Measurements from ENCODE around the gene CSF2. TPM values are rescaled to one million over a fixed set of nuclear protein-coding genes. Genes with fewer than 3 reads are reported as not detected.

CSF2 gene
- total RNA-seq, 1 experiment from 2014 or later, result not detected

- intact Hi-C loops (cut with micrococcal nuclease; ENCODE audit: unreplicated experiment) (no loop called here), in situ Hi-C loops (cut with HindIII; ENCODE audit: low pct_unique_long_range_greater_than_20kb, low sequenced_read_pairs) (no loop called here)
- no TSS peak for BruUV-seq (replicated peaks)
- Histone ChIP-seq H3K27me3 (ENCODE audit: control insufficient read depth, insufficient read depth, low read length) (no peaks in the 10 kb centered on the region), H3K4me3 (ENCODE audit: low read depth in 2 of 2, low read length in 2 of 2) (no peak overlapping the region), H3K27ac (ENCODE audit: low read length) (no peak overlapping the region), H3K36me3 (ENCODE audit: control insufficient read depth, insufficient read depth, low read length) (no peaks in the 10 kb centered on the region), H3K9me3 (ENCODE audit: control insufficient read depth, insufficient read depth, low read depth, low read length) (no peaks in the 10 kb centered on the region), H3K4me1 (ENCODE audit: control insufficient read depth, insufficient read depth, low read length) (no peaks in the 10 kb centered on the region)
- DNase-seq (ENCODE audit: low read depth, low spot score) (no peak), ATAC-seq (no peak; the same call in 1 of the 2 replicates)
- TF ChIP-seq TCF7L2 (IDR thresholded peaks at IDR 0.05; ENCODE audit: low read depth, low read length), result no peak
- no peak for TF ChIP-seq CTCF (IDR thresholded peaks at IDR 0.05)
- no peak for TF ChIP-seq POLR2AphosphoS5 (IDR thresholded peaks at IDR 0.05; ENCODE audit: low read depth, low read length)
- TF ChIP-seq REST (IDR thresholded peaks at IDR 0.05; ENCODE audit: insufficient read depth in 1 of 2, low read depth in 2 of 2, low read length in 1 of 2), result no peak
- no peak for TF ChIP-seq SIN3A (IDR thresholded peaks at IDR 0.05; ENCODE audit: borderline replicate concordance, insufficient read depth, low read depth, low read length)
- CTCF ChIA-PET, result interaction anchor here (0.5 kb wide), 1 partner anchor 194 kb away, joined by 8 read pairs; no protein-coding TSS in a partner anchor
- POLR2A ChIA-PET, result no interaction called here
Observed at GRCh38 chr5:132087176-132087575, 13.6 kb downstream of the CSF2 start.

GRCh38 chr5:132087661-132088060, 14.1 kb downstream of the CSF2 start:
- Histone ChIP-seq H3K27ac (ENCODE audit: low read length) (no peak overlapping the region), H3K4me1 (ENCODE audit: control insufficient read depth, insufficient read depth, low read length) (no peaks in the 10 kb centered on the region), H3K4me3 (ENCODE audit: low read depth in 2 of 2, low read length in 2 of 2) (no peak overlapping the region), H3K36me3 (ENCODE audit: control insufficient read depth, insufficient read depth, low read length) (no peaks in the 10 kb centered on the region), H3K27me3 (ENCODE audit: control insufficient read depth, insufficient read depth, low read length) (no peaks in the 10 kb centered on the region), H3K9me3 (ENCODE audit: control insufficient read depth, insufficient read depth, low read depth, low read length) (no peaks in the 10 kb centered on the region)
- no peak for ATAC-seq
- DNase-seq (ENCODE audit: low read depth, low spot score), result no peak
- TF ChIP-seq TCF7L2 (IDR thresholded peaks at IDR 0.05; ENCODE audit: low read depth, low read length), result no peak
- TF ChIP-seq CTCF (IDR thresholded peaks at IDR 0.05), result no peak
- no peak for TF ChIP-seq REST (IDR thresholded peaks at IDR 0.05; ENCODE audit: insufficient read depth in 1 of 2, low read depth in 2 of 2, low read length in 1 of 2)
- no peak for TF ChIP-seq POLR2AphosphoS5 (IDR thresholded peaks at IDR 0.05; ENCODE audit: low read depth, low read length)
- no peak for TF ChIP-seq SIN3A (IDR thresholded peaks at IDR 0.05; ENCODE audit: borderline replicate concordance, insufficient read depth, low read depth, low read length)
- CTCF ChIA-PET, result interaction anchor here (0.5 kb wide), 1 partner anchor 193 kb away, joined by 8 read pairs; no protein-coding TSS in a partner anchor
- POLR2A ChIA-PET, result no interaction called here
- BruUV-seq (replicated peaks), result no TSS peak
- in situ Hi-C loops (cut with HindIII; ENCODE audit: low pct_unique_long_range_greater_than_20kb, low sequenced_read_pairs), result no loop called here
- intact Hi-C loops (cut with micrococcal nuclease; ENCODE audit: unreplicated experiment), result no loop called here

Data from Panc1 (cell line).